Measurements from ENCODE around the gene BIN2. TPM values are rescaled to one million over a fixed set of nuclear protein-coding genes. Genes with fewer than 3 reads are reported as not detected.

Gene BIN2
- total RNA-seq, 1 experiment from 2014 or later: not detected

- no peak for TF ChIP-seq CTCF (conservative IDR thresholded peaks at IDR 0.05)
- H3K4me1 ChIP-seq (ENCODE audit: insufficient read depth, low read length): no peaks in the 10 kb centered on the region
- H2BK12ac ChIP-seq (ENCODE audit: insufficient read length, low read depth, low read length): no peak overlapping the region
- H2AFZ ChIP-seq (ENCODE audit: low read length): no peak overlapping the region
- no peaks in the 10 kb centered on the region for H3K9me3 Mint-ChIP-seq
- no peak overlapping the region for H4K8ac ChIP-seq (replicated peaks; ENCODE audit: insufficient read length, low read depth, low read length)
- no peak overlapping the region for H3K9ac ChIP-seq (ENCODE audit: extremely low read depth, insufficient read length, low read length)
- H3K56ac ChIP-seq (ENCODE audit: insufficient read length, low read depth, low read length): no peak overlapping the region
- no peak overlapping the region for H2BK120ac ChIP-seq (ENCODE audit: low read depth, low read length, poor library complexity, severe bottlenecking)
- no peaks in the 10 kb centered on the region for H3K79me1 ChIP-seq (ENCODE audit: insufficient read depth, low read depth, low read length, poor library complexity, severe bottlenecking)
- H3K4me1 Mint-ChIP-seq: peaks cover 10 to 11% of the 10 kb centered on the region in 2 experiments
- no peak overlapping the region for H2BK15ac ChIP-seq (ENCODE audit: low read depth, low read length)
- no peak overlapping the region for H4K91ac ChIP-seq (ENCODE audit: insufficient read length, low read depth, low read length)
- H3K27ac Mint-ChIP-seq: no peak overlapping the region; a peak in 1 of 7 replicates
- H3K27me3 Mint-ChIP-seq (ENCODE audit: low read depth): no peaks in the 10 kb centered on the region; the same call in none of the 2 replicates
- no peak overlapping the region for H3K23ac ChIP-seq (ENCODE audit: insufficient read length, low read depth, low read length)
- H2BK5ac ChIP-seq (ENCODE audit: insufficient read length, low read length): no peak overlapping the region
- no peak overlapping the region for H2AK5ac ChIP-seq (ENCODE audit: insufficient read length, low read length)
- no peaks in the 10 kb centered on the region for H4K20me1 ChIP-seq (ENCODE audit: control insufficient read depth, insufficient read depth, insufficient read length)
- no peaks in the 10 kb centered on the region; a peak in 1 of 7 replicates for H3K36me3 Mint-ChIP-seq (ENCODE audit: insufficient read depth in 1 of 3, low read depth in 3 of 3)
- H3K18ac ChIP-seq (ENCODE audit: insufficient read length, low read depth, low read length): no peak overlapping the region
- H3K4ac ChIP-seq (ENCODE audit: low read depth, low read length): no peak overlapping the region
- no peak overlapping the region for H2BK20ac ChIP-seq (ENCODE audit: low read depth, low read length, poor library complexity, severe bottlenecking)
- no peak overlapping the region for H3K14ac ChIP-seq (ENCODE audit: insufficient read depth, low read length)
- WGBS (ENCODE audit: extremely low coverage, insufficient read length, low lambda C conversion rate): no CpG with 5 or more reads among the region's 5 CpGs
- H3K27ac ChIP-seq (ENCODE audit: insufficient read length, low read depth, low read length): no peak overlapping the region
- H3K27me3 ChIP-seq (ENCODE audit: insufficient read depth, low read length): no peaks in the 10 kb centered on the region
- H3K9me3 ChIP-seq (ENCODE audit: control insufficient read depth, low read depth, low read length): no peaks in the 10 kb centered on the region
- no peak overlapping the region for H3K4me2 ChIP-seq (ENCODE audit: insufficient read depth, insufficient read length, low read length)
- no peaks in the 10 kb centered on the region for H3K79me2 ChIP-seq (ENCODE audit: insufficient read depth, low read length)
- no peak overlapping the region for H3K4me3 Mint-ChIP-seq
- H4K5ac ChIP-seq (ENCODE audit: insufficient read length, low read depth, low read length): no peak overlapping the region
- no peak overlapping the region for H3T11ph ChIP-seq (ENCODE audit: low read length)
- H3K23me2 ChIP-seq (ENCODE audit: insufficient read length, low read depth, low read length, poor library complexity, severe bottlenecking): no peaks in the 10 kb centered on the region
- DNase-seq: no peak
Observed at GRCh38 chr12:51329742-51330141, 5.8 kb upstream of the BIN2 start.
